ENCODE measurements around the gene DENND6B. TPM values are rescaled to one million over a fixed set of nuclear protein-coding genes. Genes with fewer than 3 reads are reported as not detected.

Gene DENND6B
- total and polyA plus RNA-seq, 4 donors = 0.86 to 1.2 (median 1.1) TPM

GRCh38 chr22:50318698-50319411 lies 8.0 kb downstream of the DENND6B start:
- Histone ChIP-seq H3K27me3 (ENCODE audit: control insufficient read depth in 4 of 4, insufficient read depth in 4 of 4, low read length in 3 of 4) (no peaks in the 10 kb centered on the region), H3K9me3 (ENCODE audit: control insufficient read depth in 4 of 4, low read length in 3 of 4) (no peaks in the 10 kb centered on the region), H3K27ac (ENCODE audit: low read depth in 1 of 2, low read length in 2 of 2) (no peak overlapping the region), H3K4me1 (ENCODE audit: control insufficient read depth in 4 of 4, insufficient read depth in 4 of 4, low read length in 3 of 4) (no peaks in the 10 kb centered on the region), H3K9ac (ENCODE audit: low read depth in 1 of 2, low read length in 2 of 2) (no peak overlapping the region), H3K36me3 (ENCODE audit: control insufficient read depth in 4 of 4, insufficient read depth in 3 of 4, low read depth in 1 of 4, low read length in 3 of 4) (no peaks in the 10 kb centered on the region), H3K4me3 (ENCODE audit: low read depth in 1 of 3, low read length in 3 of 3) (no peak overlapping the region)
- TF ChIP-seq NR2F2 (IDR thresholded peaks at IDR 0.05) (no peak), FOXA2 (IDR thresholded peaks at IDR 0.05) (no peak), MAX (IDR thresholded peaks at IDR 0.05) (no peak), HNF4G (IDR thresholded peaks at IDR 0.05) (no peak), REST (IDR thresholded peaks at IDR 0.05) (no peak)
- 90% methylated on average over 21 of the region's 21 CpGs for WGBS
- DNase-seq (ENCODE audit: low spot score) = no peak

GRCh38 chr22:50318356-50318697 lies 8.5 kb downstream of the DENND6B start:
- no peaks in the 10 kb centered on the region for H3K27me3 ChIP-seq (ENCODE audit: control insufficient read depth in 4 of 4, insufficient read depth in 4 of 4, low read length in 3 of 4)
- no peak overlapping the region for H3K27ac ChIP-seq (ENCODE audit: low read depth in 1 of 2, low read length in 2 of 2)
- 91% methylated on average over 7 of the region's 7 CpGs for WGBS
- no peak for TF ChIP-seq SP1 (IDR thresholded peaks at IDR 0.05)
- TF ChIP-seq MAX (IDR thresholded peaks at IDR 0.05) = no peak
- no peak for TF ChIP-seq RAD21 (IDR thresholded peaks at IDR 0.05)
- no peak for TF ChIP-seq TAF1 (conservative IDR thresholded peaks at IDR 0.05)
- TF ChIP-seq RXRA (IDR thresholded peaks at IDR 0.05) = no peak
- TF ChIP-seq REST (IDR thresholded peaks at IDR 0.05) = no peak
- no peak overlapping the region for H3K4me3 ChIP-seq (ENCODE audit: low read depth in 1 of 3, low read length in 3 of 3)
- no peaks in the 10 kb centered on the region for H3K4me1 ChIP-seq (ENCODE audit: control insufficient read depth in 4 of 4, insufficient read depth in 4 of 4, low read length in 3 of 4)
- no peak overlapping the region for H3K9ac ChIP-seq (ENCODE audit: low read depth in 1 of 2, low read length in 2 of 2)
- H3K9me3 ChIP-seq (ENCODE audit: control insufficient read depth in 4 of 4, low read length in 3 of 4) = no peaks in the 10 kb centered on the region
- DNase-seq (ENCODE audit: low spot score) = no peak
- H3K36me3 ChIP-seq (ENCODE audit: control insufficient read depth in 4 of 4, insufficient read depth in 3 of 4, low read depth in 1 of 4, low read length in 3 of 4) = no peaks in the 10 kb centered on the region

- Histone ChIP-seq H3K4me3 (ENCODE audit: low read depth in 1 of 3, low read length in 3 of 3) (no peak overlapping the region), H3K9ac (ENCODE audit: low read depth in 1 of 2, low read length in 2 of 2) (no peak overlapping the region), H3K27ac (ENCODE audit: low read depth in 1 of 2, low read length in 2 of 2) (no peak overlapping the region), H3K9me3 (ENCODE audit: control insufficient read depth in 4 of 4, low read length in 3 of 4) (no peaks in the 10 kb centered on the region), H3K27me3 (ENCODE audit: control insufficient read depth in 4 of 4, insufficient read depth in 4 of 4, low read length in 3 of 4) (no peaks in the 10 kb centered on the region), H3K36me3 (ENCODE audit: control insufficient read depth in 4 of 4, insufficient read depth in 3 of 4, low read depth in 1 of 4, low read length in 3 of 4) (no peaks in the 10 kb centered on the region), H3K4me1 (ENCODE audit: control insufficient read depth in 4 of 4, insufficient read depth in 4 of 4, low read length in 3 of 4) (no peaks in the 10 kb centered on the region)
- WGBS = 96% methylated on average over 7 of the region's 7 CpGs
- TF ChIP-seq HNF4A (conservative IDR thresholded peaks at IDR 0.05) (no peak), TAF1 (conservative IDR thresholded peaks at IDR 0.05) (no peak), RAD21 (IDR thresholded peaks at IDR 0.05) (no peak)
- no peak for DNase-seq (ENCODE audit: low spot score)
Measured at GRCh38 chr22:50317674-50318073, 9.1 kb downstream of the DENND6B start.

Data from liver (tissue), 9 donors.